NCI-H146 treated with DMSO at 0.1 percent for 48 hours (cell line): ENCODE measurements around the gene COL11A1.
A peak's percentile ranks its signal among the peaks of the same experiment; 100 is the strongest.
"Not testable (repeated sequence)": the region's sequence is repeated elsewhere in the genome, so short reads cannot be mapped to it uniquely, and the experiment has no call there.

Source experiments
- DNase-seq: peaks from one replicate; lab custom pipeline; 2025; ENCODE audit not compliant: unreplicated experiment; lab: John Stamatoyannopoulos, UW

Gene COL11A1

DNA sequence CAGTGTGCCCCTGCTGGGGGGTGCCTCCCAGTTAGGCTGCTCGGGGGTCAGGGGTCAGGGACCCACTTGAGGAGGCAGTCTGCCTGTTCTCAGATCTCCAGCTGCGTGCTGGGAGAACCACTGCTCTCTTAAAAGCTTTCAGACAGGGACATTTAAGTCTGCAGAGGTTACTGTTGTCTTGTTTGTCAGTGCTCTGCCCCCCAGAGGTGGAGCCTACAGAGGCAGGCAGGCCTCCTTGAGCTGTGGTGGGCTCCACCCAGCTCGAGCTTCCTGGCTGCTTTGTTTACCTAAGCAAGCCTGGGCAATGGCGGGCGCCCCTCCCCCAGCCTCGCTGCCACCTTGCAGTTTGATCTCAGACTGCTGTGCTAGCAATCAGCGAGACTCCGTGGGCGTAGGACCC lies 175.0 kb downstream of the COL11A1 start:
- not testable (repeated sequence) for DNase-seq

DNA sequence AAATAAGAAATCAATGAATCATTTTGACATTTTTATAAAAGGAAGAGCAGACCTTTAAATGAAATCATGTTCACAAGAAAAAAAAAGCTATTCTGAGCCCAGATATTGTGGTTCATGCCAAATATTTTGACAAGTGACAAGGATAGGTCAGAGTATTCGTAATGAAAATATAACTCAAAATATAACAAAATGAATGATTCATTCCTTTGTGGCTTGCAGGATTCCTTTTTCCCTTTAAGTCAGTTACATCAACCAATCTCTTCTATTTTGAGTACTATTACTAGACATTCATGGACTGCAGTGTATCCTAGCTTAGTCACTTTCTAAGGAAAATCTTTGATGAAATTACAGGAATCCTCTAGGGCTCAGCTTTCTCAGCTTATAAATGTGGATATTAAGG lies 188.7 kb downstream of the COL11A1 start:
- no peak for DNase-seq

DNA sequence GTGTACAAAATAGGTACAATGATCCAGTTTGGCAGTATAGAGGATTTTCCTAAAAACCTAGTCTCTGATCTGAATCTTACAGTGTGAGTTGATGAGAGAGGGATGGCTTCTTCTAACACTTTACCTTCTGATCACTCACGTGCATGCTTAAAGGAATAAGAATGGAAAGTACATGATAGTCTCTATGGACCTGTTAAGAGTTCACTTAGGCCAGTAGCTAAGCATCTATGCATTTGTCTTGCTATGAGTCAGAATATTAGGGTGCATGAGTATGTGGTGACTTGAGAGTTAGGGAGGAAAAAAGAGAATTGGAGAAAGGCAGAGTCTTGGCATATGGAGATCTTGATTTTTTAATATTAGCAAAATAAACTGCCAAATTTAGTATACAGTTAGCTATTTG lies 206.3 kb downstream of the COL11A1 start:
- DNase-seq, result no peak

DNA sequence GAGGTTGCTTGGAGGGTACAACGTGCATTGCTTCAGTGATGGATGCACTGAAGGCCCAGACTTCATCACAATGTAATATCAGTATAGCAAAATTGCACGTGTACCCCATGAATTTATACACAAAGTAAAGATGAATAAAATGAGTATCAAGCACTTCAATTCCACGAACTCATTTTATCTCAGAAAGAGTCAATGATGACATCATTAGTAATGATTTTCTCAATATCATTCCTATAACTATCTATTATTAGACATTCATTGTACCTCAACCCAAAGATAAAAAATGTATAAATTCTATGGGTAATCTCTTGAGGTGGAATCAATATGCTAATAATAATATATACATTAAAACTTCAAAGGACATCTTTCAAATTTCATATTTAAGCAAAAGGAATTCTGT lies 208.4 kb downstream of the COL11A1 start:
- no peak for DNase-seq

GRCh38 chr1:102897557-102897956 lies 210.8 kb downstream of the COL11A1 start:
- DNase-seq, result no peak

GRCh38 chr1:102896771-102897170 lies 211.6 kb downstream of the COL11A1 start:
- no peak for DNase-seq

DNA sequence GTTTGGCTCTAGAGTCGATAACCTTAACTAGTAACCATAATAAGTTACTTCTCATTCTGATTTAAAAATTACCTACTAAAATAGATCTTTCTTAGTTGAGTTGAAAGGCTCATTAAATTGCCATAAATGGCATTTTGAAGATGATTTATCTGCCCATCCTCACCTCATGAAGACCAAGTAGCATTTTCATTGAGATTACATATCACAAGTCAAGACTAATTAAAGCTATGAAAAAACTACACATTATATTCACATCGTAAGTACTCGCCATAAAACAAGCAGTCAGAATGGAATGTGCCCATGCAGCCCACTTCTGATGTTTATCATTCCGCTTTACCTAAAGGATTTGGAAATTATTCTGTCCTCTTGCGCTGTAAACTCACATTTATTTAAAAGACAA lies 212.0 kb downstream of the COL11A1 start:
- no peak for DNase-seq

GRCh38 chr1:102891868-102892625 lies 216.3 kb downstream of the COL11A1 start:
- no peak for DNase-seq

DNA sequence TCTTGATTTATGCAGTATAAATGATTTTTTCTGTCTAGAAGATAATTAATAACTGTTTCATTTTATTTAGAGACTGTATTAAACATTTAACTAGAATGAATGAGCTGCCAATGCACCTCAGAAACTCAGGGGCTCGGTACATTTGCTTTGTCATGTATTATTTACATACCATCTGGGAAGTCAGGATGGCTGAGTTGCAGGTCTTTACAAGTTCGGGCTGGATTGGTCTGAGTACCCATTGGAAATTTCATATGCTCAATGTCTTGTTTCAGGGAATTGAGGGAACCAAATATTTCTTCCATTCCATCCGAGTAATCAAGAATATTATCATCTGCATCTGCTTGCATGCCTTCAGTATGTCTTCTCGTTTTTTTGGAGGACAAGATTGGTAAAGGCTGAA lies 221.7 kb downstream of the COL11A1 start:
- no peak for DNase-seq

- DNase-seq, result no peak
Observed at GRCh38 chr1:102884238-102884637, 224.1 kb downstream of the COL11A1 start.

GRCh38 chr1:102879439-102879993 lies 228.8 kb downstream of the COL11A1 start:
- no peak for DNase-seq

DNA sequence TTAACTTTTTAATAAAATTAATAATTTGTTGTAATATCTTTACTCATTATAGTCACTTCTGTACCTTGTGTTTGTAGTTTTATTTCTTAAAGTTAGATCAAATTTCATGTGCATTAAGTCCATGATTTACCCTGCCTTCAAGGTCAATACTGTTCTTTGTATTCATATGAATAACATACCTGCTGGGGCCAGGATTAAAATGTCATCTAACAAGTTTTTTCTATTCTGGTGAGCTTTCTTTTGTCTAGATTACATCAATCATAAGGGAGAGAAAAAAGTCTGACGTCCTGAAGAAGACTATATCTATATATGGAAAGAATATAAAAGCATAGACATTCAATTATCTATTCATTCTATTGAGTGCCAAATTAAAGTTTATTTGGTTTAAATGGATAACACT lies 232.6 kb downstream of the COL11A1 start:
- DNase-seq, result peak; percentile 8

- DNase-seq, result no peak
Observed at GRCh38 chr1:102872526-102872925, 235.8 kb downstream of the COL11A1 start.

DNA sequence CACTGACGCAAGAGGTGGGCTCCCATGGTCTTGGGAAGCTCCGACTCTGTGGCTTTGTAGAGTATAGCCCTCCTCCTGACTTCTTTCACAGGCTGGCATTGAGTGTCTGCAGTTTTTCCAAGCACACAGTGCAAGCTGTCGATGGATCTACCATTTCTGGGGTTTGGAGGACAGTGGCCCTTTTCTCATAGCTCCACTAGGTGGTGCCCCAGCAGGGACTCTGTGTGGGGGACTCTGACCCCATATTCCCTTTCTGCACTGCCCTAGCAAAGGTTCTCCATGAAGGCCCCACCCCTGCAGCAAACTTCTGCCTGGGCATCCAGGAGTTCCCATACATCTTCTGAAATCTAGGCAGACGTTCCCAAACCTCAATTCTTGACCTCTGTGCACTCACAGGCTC lies 236.2 kb downstream of the COL11A1 start:
- no peak for DNase-seq

DNA sequence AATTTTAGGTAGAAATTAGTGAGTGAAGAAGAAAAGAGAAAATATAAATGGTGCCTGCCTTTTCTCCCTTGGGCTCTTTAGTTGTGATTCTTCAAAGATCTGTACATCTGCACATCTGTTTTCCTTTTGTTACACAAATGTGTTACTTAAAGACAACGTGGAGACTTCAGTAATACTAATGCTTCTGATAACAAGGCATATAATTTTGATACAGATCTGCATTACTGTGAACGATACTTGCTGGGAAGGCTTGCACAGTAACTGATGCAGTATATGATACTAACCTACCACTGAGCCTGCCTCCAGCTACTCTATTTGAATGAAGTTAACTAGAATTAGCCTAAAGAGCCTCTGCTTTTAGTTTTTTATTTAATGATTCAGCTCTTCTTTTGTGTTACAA lies 244.6 kb downstream of the COL11A1 start:
- no peak for DNase-seq

DNA sequence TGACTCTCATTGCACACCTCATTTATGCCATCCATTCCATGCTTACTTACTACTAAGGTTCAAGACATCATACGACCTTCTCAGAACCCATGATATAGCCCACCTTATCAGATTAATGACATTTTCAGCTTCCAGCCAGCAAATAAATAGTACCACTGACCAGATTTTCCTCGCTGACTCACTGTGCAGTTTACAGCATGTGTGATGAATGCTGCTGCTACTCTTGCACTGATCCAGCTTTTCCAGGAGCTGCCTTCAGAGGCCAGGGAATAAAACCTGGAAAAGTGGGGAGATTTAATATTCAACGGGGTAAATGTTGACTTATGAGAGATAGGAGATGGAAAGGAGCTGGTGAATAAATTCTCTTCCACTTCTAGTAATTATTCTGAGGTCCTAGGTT lies 247.1 kb downstream of the COL11A1 start:
- DNase-seq, result no peak

DNA sequence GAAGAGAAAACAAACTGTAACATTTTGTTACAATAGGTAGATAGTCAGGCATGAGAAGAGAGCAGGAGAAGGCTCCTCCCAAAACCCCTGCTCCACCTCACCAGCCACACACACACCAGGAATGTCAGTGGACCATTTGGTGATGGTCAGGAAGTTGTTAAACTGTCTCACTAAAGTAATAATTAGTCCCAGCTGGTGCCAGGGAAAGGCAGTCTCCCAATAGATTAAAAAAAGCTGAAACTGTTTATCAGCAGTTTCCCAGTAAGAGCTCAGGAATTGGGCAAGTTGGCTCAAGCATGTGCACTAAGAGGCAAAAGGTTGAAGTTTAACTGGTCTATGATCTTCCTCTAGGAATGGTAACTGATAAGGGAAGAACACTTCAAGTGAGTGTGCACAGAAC lies 249.6 kb downstream of the COL11A1 start:
- DNase-seq, result no peak

DNA sequence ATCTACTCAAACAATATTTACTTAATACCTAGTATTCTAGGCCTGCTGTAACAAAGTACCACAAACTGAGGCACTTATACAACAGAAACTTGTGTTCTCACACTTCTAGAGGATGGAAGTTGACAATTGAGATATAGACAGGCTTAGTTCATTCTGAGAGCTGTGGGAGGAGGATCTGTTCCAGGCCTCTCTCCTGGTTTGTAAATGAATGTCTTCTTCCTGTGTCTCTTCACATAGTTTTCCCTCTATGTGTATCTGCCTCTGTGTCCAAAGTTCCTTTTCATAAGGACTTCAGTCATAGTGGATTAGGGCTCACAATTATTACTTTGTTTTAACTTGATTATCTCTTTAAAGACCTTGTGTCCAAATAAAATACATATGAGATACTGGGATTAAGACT lies 251.1 kb downstream of the COL11A1 start:
- no peak for DNase-seq

DNA sequence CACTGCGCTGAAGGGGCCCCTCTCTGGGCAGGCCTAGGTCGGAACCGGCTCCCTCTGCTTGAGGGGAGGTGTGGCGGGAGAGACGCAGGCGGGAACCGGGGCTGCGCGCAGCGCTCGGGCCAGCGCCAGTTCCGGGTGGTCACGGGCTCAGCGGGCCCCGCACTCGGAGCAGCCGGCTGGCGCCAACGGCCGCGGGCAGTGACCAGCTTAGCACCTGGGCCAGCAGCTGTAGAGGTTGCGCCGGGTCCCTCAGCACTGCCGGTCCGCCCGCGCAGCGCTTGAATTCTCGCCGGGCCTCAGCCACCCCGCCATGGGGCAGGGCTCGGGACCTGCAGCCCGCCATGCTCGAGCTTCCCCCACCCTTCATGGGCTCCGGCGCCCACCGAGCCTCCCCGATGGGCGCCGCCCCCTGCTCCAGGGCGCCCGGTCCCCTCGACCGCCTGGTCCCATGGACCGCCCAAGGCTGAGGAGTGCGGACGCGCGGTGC lies 254.6 kb downstream of the COL11A1 start:
- no peak for DNase-seq

- no peak for DNase-seq
Observed at GRCh38 chr1:102853136-102853535, 255.2 kb downstream of the COL11A1 start.

DNA sequence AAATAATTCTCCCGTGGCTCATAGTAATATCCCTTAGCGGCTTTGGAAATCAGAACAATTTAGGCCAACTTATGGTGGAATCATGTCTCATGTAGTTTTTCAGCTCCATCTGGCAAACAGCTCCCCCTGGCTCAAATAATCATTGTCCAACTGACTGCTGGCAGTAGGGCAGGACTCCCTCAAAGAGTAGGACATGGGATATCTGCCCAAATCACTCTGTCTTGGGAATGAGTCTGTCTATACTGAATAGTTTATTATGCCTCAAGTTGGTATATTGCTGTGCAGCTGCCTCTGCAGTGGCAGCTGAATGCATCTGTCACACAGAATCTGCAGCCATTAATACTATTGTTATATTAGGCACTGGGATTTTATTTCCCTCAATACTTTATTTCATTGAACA lies 255.7 kb downstream of the COL11A1 start:
- DNase-seq, result no peak

DNA sequence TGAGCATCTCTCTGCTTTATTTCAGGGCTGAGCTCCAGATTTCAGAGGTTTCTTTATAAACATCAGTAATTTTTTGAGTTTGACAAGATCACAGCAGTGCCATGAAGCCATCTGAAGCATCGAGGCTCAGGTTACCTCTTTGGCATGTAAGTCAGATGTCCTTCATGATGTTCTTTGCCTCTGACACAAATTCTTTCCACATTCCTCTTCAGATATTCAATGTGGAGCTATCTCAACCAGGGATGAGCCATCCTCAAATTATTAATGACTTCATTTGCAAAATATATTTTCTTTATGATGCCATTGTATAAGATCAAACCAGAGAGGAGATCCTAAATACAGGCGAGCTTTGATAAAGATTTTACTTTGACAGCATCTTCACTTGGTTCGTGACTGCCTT lies 256.7 kb downstream of the COL11A1 start:
- DNase-seq, result no peak

GRCh38 chr1:102842606-102843005 lies 265.7 kb downstream of the COL11A1 start:
- no peak for DNase-seq
